ENCODE data around the gene NUBP2. TPM values are rescaled to one million over a fixed set of nuclear protein-coding genes. Genes with fewer than 3 reads are reported as not detected.

NUBP2 gene
- total and polyA plus RNA-seq, 10 of the 15 experiments (the other 5 are each of a cell fraction or from before 2014, with no cell fraction given) = 1.9 to 129 (median 51.7) TPM

DNA sequence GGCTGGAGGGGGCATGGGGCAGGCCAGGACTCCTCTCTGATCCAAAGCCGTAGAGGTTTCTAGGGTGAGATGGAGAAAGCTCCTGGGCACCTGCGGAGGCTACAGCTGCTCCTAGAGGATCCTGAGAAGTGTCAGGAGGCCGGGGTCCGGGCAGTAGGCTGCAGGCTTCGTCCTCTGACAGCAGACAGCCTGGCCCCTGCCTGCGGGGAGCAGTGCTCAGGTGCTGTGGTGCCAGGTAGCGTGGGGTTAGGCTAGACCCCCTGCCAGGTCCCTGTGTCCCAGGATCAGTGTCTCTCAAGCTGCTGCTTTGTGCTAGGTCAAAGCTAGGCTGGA is 8.3 kb upstream of the NUBP2 start:
- no peak overlapping the region for H3K27ac ChIP-seq (ENCODE audit: control insufficient read depth, insufficient read depth)

DNA sequence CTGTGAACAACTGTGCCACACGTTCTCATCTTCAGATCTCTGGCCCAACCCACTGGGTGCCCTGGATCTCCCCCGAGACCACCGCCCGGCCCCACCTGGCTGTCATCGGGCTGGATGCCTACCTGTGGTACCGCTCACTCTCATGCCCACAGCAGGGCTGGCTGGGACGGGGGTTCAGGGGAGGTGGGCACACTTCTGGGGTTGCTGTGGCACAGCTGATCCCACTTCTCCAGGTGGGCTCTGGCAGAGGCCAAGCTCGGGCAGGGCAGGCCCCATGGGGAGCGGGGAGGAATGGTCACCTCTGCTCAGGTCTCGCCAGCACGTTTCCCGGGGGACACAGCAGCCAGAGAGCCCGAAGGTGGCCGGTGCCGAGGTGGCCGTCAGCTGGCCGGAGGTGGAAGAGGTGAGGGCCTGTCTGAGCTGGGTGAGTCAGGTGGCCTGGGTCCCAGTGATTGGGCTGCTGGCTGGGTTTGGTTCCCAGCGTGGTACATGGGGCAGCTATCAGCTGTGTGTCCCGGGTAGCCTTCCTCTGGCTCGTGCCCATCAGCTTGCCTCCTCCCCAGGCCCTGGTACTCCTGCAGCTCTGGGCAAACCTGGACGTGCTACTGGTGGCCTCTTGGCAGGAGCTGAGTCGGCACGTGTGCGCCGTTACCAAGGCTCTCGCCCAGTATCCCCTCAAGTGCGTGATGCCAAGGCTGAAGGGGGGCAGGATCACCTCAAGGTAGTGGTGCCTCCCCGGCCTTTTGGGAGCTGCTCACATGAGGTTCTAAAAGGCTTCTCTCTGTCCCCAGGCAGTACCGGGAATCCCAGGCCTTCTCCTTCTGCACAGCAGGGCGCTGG is 7.5 kb upstream of the NUBP2 start:
- ATAC-seq (no peak), DNase-seq (ENCODE audit: low read depth, low spot score) (no peak), FAIRE-seq (no peak)
- Histone ChIP-seq H3K79me2 (ENCODE audit: control insufficient read depth, insufficient read depth, low read length) (peaks cover 42% of the 10 kb centered on the region), H3K4me3 (0 out of 2 replicates have a peak overlapping the region, but pooled peaks have one; percentile 100), H3K36me3 (ENCODE audit: control insufficient read depth in 2 of 2, insufficient read depth in 2 of 2, low read length in 1 of 2) (peaks cover 0 to 8% of the 10 kb centered on the region in 2 experiments; a peak in 2 of 4 replicates), H3K9ac (ENCODE audit: control insufficient read depth, insufficient read depth, low read length) (no peak overlapping the region), H3K9me3 (replicated peaks; ENCODE audit: control insufficient read depth, insufficient read depth, low read length) (no peaks in the 10 kb centered on the region), H3K4me2 (ENCODE audit: control insufficient read depth, insufficient read depth) (peak overlapping the region; percentile 94; the same call in 1 of the 2 replicates), H2AFZ (ENCODE audit: control insufficient read depth, low read depth, low read length) (no peak overlapping the region), H3K4me1 (ENCODE audit: control insufficient read depth, insufficient read depth, low read length) (peaks cover 14% of the 10 kb centered on the region), H4K20me1 (ENCODE audit: control insufficient read depth, insufficient read depth) (no peaks in the 10 kb centered on the region), H3K27me3 (replicated peaks in 1 of 2; ENCODE audit: control insufficient read depth in 2 of 2, insufficient read depth in 2 of 2, low read length in 1 of 2) (no peaks in the 10 kb centered on the region), H3K27ac (ENCODE audit: control insufficient read depth, insufficient read depth) (no peak overlapping the region)
- intact Hi-C loops (cut with micrococcal nuclease; ENCODE audit: unreplicated experiment) = no loop called here
- 87% methylated on average over 26 of the region's 30 CpGs for WGBS (ENCODE audit: insufficient coverage, insufficient replicate concordance, low lambda C conversion rate, missing lambda C conversion rate)
- ChIA-PET RAD21 (ENCODE audit: unreplicated experiment) (no interaction called here), POLR2A (interaction anchor here (5.8 kb wide), 1 partner anchor 7 kb away, joined by 39 read pairs; the partner anchor contains the start of genes NUBP2 and SPSB3), CTCF (interaction anchor here (1.2 kb wide), 1 partner anchor 166 kb away, joined by 3 read pairs; no protein-coding TSS in a partner anchor), SMC1A (ENCODE audit: uncharacterized antibody, unreplicated experiment) (no interaction called here)
- in situ Hi-C loops (cut with MboI) = no loop called here
- BruUV-seq (replicated peaks) = TSS peak; percentile 8
- TF ChIP-seq STAT1 (conservative IDR thresholded peaks at IDR 0.05) (no peak), MTA2 (IDR thresholded peaks at IDR 0.05; ENCODE audit: low read depth) (no peak), RBBP5 (conservative IDR thresholded peaks at IDR 0.05) (no peak), NFIC (IDR thresholded peaks at IDR 0.05; ENCODE audit: low read depth, low read length) (no peak), ZSCAN29 (IDR thresholded peaks at IDR 0.05) (no peak), POLR2AphosphoS2 (IDR thresholded peaks at IDR 0.05; ENCODE audit: low read depth, low read length) (no peak), DPF2 (IDR thresholded peaks at IDR 0.05) (no peak), NFYB (IDR thresholded peaks at IDR 0.05; ENCODE audit: insufficient read depth, low read depth, low read length) (no peak), TCF12 (IDR thresholded peaks at IDR 0.05; ENCODE audit: low read depth, low read length) (no peak), SPI1 (IDR thresholded peaks at IDR 0.05; ENCODE audit: borderline replicate concordance, insufficient read depth, low read depth, low read length) (no peak)
- TF ChIP-seq, protein P1, sequence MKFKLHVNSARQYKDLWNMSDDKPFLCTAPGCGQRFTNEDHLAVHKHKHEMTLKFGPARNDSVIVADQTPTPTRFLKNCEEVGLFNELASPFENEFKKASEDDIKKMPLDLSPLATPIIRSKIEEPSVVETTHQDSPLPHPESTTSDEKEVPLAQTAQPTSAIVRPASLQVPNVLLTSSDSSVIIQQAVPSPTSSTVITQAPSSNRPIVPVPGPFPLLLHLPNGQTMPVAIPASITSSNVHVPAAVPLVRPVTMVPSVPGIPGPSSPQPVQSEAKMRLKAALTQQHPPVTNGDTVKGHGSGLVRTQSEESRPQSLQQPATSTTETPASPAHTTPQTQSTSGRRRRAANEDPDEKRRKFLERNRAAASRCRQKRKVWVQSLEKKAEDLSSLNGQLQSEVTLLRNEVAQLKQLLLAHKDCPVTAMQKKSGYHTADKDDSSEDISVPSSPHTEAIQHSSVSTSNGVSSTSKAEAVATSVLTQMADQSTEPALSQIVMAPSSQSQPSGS (IDR thresholded peaks at IDR 0.05; ENCODE audit: low read length) = no peak

More for the DNA sequence above, 8.3 kb upstream of the NUBP2 start:
- ChIA-PET RAD21 (ENCODE audit: unreplicated experiment) (no interaction called here), CTCF (interaction anchor here (0.7 to 1.2 kb wide), 3 partner anchors 8 to 166 kb away, joined by 3 to 9 read pairs (median 3); partner anchors contain the start of genes NUBP2 and SPSB3), SMC1A (ENCODE audit: uncharacterized antibody, unreplicated experiment) (no interaction called here), POLR2A (interaction anchor here (5.8 kb wide), 1 partner anchor 8 kb away, joined by 39 read pairs; the partner anchor contains the start of genes NUBP2 and SPSB3)
- peaks cover 15% of the 10 kb centered on the region for H3K4me1 ChIP-seq (ENCODE audit: control insufficient read depth, insufficient read depth, low read length)
- no TSS peak for BruUV-seq (replicated peaks)
- intact Hi-C loops (cut with micrococcal nuclease; ENCODE audit: unreplicated experiment) = loop anchor here (5.0 kb wide), 1 partner anchor 67 kb away; the partner anchor contains the start of gene MAPK8IP3
- TF ChIP-seq MEF2B (IDR thresholded peaks at IDR 0.05; ENCODE audit: partially characterized antibody, poor library complexity, severe bottlenecking) (no peak), BCL11A (IDR thresholded peaks at IDR 0.05; ENCODE audit: low read depth, low read length) (0 out of 2 replicates have a peak, but pooled peaks have one; percentile 1)
- in situ Hi-C loops (cut with MboI) = loop anchor here (5.0 kb wide), 1 partner anchor 62 kb away; no protein-coding TSS in a partner anchor
- H3K27me3 ChIP-seq (replicated peaks in 1 of 2; ENCODE audit: control insufficient read depth in 2 of 2, insufficient read depth in 2 of 2, low read length in 1 of 2) = no peaks in the 10 kb centered on the region
- no peak for ATAC-seq
- H3K4me2 ChIP-seq (ENCODE audit: control insufficient read depth, insufficient read depth) = peak overlapping the region; percentile 94
- H3K9me3 ChIP-seq (replicated peaks; ENCODE audit: control insufficient read depth, insufficient read depth, low read length) = no peaks in the 10 kb centered on the region
- no peak for FAIRE-seq
- H3K79me2 ChIP-seq (ENCODE audit: control insufficient read depth, insufficient read depth, low read length) = peaks cover 43% of the 10 kb centered on the region
- H3K9ac ChIP-seq (ENCODE audit: control insufficient read depth, insufficient read depth, low read length) = peak overlapping the region; percentile 78
- H3K4me3 ChIP-seq = peak overlapping the region; percentile 100
- no peaks in the 10 kb centered on the region for H4K20me1 ChIP-seq (ENCODE audit: control insufficient read depth, insufficient read depth)
- 75% methylated on average over 7 of the region's 7 CpGs for WGBS (ENCODE audit: insufficient coverage, insufficient replicate concordance, low lambda C conversion rate, missing lambda C conversion rate)
- H3K36me3 ChIP-seq (ENCODE audit: control insufficient read depth in 2 of 2, insufficient read depth in 2 of 2, low read length in 1 of 2) = peaks cover 0 to 10% of the 10 kb centered on the region in 2 experiments; a peak in 2 of 4 replicates
- DNase-seq (ENCODE audit: low read depth, low spot score) = no peak
- H2AFZ ChIP-seq (ENCODE audit: control insufficient read depth, low read depth, low read length) = no peak overlapping the region
